Sciatic nerve (tissue), 2 donors: ENCODE data around the gene TMEM179. TPM values are rescaled to one million over a fixed set of nuclear protein-coding genes. Genes with fewer than 3 reads are reported as not detected.
"Not testable (repeated sequence)": the region's sequence is repeated elsewhere in the genome, so short reads cannot be mapped to it uniquely, and the experiment has no call there.

Experiments
- ATAC-seq: fragments of 200-7000 bp; cut with Tn5 transposase; one replicate; pipeline ENCODE4 v1.9.1; 2020; ENCODE audit warnings: mild to moderate bottlenecking, moderate library complexity
- DNase-seq: peaks from one replicate; pipeline ENCODE4 v3.0.0-alpha.2; 2020; ENCODE audit warnings: low spot score
- intact Hi-C: fragments of 100-400 bp; cut with DNase I; formaldehyde crosslinking; loops from one replicate; pipeline ENCODE4 v1.14.2; 2022
- total RNA-seq: library from RNA; stranded (reverse); fragmentation: NEBNext Ultra II Directional; extraction: Animal tissue kit (Norgen Biotek cat#: 25700); gene quantifications from one replicate; pipeline ENCODE4 v1.2.1, GENCODE V29; 2021
- donor health status: DM: no; HTN: no; CAD: no.
- donor health status: DM: no; HTN: no; CAD: no.

The TMEM179 gene
- 4.5 TPM for total RNA-seq

DNA sequence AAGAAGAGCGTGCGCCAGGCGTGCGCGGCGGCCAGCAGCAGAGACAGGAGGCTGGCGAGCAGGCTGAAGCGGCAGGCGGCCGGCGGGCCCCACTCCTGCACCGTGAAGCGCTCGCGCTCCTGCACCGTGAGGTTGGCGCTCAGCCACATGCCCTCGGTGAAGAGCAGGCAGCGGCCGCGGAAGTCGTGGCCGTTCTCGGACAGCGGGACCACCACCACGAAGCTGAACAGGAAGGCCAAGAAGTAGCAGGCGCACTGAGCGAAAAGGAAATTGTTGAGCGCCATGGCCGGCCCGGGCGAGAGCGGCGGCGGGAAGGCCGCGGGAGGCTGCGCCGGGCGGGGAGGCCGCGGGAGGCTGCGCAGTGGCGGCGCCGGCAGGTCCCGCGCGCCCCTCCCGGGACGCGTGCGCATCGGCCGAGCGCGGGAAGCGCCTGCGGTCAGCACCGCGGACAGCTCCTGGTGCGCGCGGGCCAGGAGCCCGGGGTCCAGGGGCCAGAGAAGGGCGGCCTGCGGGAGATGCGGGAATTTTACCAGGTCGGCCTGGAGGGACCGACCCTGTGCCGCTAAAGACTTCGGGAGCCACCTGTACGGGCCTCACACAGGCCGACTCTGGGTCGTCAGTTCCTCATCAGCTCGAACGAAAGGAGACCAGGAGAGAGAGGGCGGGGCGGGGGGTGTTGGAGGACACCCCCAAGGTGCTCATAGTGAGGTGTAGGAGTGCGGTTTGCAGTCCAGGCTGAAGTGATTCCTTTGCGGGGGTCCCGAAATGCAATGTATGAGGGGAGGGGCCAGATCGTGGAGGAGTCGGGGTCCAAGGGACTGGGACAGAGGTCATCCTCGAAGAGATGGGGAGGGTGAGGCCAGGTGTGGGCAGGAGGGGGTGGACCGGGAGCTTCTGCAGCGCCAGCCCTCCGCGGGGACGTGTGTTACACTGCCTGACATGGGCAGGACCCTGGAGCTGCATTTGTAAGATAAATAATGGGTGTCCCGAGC, at the start of gene TMEM179:
Gene TMEM179, minus strand, starts transcription at position 315 of the 992 bp plus-strand sequence. Its CDS starts 31 bp downstream, at position 284.
- ATAC-seq: no peak
- peak; percentile 50 for DNase-seq
- intact Hi-C loops: no loop called here

DNA sequence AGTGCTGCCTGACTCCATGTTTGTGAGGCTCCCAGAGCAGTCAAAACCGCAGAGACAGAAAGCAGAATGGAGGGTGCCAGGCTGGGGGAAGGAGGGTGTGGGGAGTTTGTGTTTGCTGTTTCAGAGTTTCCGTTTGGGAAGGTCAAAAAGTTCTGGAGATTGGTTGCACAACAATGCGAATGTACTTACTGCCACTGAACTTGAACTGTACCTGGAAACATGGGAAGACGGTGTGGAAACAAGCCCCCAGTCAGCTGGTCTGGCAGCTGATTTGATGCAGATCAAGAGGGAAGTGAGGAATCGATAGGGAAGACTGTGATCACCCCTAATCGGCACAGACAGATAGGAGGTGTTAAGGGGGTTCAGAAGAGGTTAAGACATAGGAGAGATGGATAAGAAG, 49.5 kb upstream of the TMEM179 start:
- ATAC-seq: no peak
- DNase-seq: no peak
- intact Hi-C loops: loop anchor here (5.0 kb wide), 1 partner anchor 53 kb away; no protein-coding TSS in a partner anchor

DNA sequence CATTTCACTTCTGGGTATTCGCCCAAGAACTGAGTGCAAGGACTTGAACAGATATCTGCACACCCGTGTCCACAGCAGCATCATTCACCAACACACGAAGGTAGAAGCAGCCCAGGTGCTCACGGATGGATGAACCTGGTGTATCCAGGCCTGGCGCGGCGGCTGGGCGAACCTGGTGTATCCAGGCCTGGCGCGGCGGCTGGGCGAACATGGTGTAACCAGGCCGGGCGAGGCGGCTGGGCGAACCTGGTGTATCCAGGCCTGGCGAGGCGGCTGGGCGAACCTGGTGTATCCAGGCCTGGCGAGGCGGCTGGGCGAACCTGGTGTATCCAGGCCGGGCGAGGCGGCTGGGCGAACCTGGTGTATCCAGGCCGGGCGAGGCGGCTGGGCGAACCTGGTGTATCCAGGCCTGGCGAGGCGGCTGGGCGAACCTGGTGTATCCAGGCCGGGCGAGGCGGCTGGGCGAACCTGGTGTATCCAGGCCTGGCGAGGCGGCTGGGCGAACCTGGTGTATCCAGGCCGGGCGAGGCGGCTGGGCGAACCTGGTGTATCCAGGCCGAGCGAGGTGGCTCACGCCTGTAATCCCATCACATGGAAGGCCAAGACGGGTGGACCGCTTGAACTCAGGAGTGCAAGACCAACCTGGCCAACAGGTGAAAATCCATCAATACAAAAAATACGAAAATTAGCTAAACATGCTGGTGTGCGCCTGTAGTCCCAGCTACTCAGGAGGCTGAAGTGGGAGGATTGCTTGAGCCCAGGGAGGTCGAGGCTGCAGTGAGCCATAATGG, 48.8 kb upstream of the TMEM179 start:
- not testable (repeated sequence) for ATAC-seq, DNase-seq
- intact Hi-C loops: loop anchor here (5.0 kb wide), 1 partner anchor 54 kb away; no protein-coding TSS in a partner anchor

GRCh38 chr14:104652386-104652785, 47.8 kb upstream of the TMEM179 start:
- intact Hi-C loops: loop anchor here (5.0 kb wide), 1 partner anchor 55 kb away; no protein-coding TSS in a partner anchor
- ATAC-seq (no peak), DNase-seq (no peak)

- DNase-seq: no peak
- no peak for ATAC-seq
- intact Hi-C loops: loop anchor here (5.0 kb wide), 1 partner anchor 55 kb away; no protein-coding TSS in a partner anchor
Measured at GRCh38 chr14:104651876-104652260, 47.3 kb upstream of the TMEM179 start.

- no peak for DNase-seq
- peak; percentile 19 for ATAC-seq
- intact Hi-C loops: loop anchor here (5.0 kb wide), 1 partner anchor 56 kb away; no protein-coding TSS in a partner anchor
Measured at GRCh38 chr14:104650981-104651875, 46.7 kb upstream of the TMEM179 start.

DNA sequence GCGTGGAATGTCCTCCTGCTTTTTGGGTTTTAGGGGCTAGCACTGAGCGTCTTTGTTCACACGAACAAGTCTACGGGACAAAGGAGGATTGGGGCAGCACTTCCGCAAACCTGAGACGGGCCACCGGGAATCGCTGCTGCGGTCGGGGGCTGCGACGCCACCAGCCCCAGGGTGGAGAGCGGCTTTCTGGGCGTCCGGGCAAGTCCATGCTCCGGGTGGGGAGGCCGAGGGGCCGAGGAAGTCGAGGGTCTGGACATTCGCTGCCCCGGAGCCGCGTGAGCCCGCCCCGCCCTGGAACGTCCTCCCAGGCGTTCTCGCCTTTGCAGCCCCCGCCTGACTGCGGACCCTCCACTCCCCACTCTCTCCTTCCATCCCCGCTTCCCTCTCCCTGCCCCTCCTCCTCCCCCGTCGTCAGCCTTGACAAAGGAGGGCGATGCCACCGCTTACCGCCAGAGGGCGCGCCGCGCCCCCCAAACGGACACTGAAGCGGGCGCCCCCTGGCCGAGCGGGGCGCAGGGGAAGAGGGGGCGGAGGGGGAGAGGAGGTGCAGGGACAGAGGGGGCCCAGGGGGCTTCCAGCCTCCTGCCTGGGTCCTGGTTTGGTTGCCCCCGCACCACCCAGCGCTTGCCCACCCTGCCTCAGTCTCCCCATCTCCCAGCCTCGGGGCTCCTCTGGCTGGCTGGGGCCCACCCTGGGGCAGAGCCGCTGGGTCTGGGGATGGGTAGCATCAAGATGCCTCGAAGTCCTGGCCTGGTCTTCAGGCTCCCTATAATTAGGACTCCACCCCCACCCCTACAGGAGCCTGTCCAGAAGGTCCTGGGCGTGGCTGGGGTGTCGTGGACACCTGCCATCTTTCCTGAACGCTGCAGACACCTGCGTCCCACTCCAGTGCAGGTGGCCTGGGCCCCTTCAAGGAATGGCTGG, 45.7 kb upstream of the TMEM179 start:
- DNase-seq (peak; percentile 89), ATAC-seq (peak; percentile 91)
- intact Hi-C loops: loop anchor here (5.0 kb wide), 1 partner anchor 57 kb away; no protein-coding TSS in a partner anchor

DNA sequence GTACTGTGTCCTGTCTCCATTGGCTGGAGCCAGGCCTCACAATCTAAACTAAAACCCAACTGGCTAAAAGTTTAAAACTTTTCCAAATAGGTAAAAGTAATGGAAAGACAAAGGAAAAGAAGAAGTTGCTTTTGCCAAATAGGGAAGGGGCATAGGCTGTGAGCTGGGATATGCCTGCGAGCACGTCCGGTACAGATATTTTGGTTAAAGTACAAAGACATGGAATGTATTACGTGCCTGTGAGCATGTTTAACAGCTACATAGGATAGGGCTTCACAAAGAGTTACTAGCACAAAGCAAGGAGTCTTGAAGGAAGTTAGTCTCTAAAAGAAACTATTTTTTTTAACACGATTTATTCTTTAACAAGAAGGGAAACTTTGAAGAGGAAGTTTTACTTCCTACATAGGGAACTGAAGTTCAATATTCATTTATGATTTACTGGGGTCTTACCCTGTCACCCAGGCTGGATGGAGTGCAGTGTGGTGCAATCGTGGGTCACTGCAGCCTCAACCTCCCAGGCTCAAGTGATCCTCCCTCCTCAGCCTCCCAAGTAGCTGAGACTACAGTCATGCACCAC, 43.0 kb upstream of the TMEM179 start:
- intact Hi-C loops: no loop called here
- DNase-seq (no peak), ATAC-seq (no peak)

DNA sequence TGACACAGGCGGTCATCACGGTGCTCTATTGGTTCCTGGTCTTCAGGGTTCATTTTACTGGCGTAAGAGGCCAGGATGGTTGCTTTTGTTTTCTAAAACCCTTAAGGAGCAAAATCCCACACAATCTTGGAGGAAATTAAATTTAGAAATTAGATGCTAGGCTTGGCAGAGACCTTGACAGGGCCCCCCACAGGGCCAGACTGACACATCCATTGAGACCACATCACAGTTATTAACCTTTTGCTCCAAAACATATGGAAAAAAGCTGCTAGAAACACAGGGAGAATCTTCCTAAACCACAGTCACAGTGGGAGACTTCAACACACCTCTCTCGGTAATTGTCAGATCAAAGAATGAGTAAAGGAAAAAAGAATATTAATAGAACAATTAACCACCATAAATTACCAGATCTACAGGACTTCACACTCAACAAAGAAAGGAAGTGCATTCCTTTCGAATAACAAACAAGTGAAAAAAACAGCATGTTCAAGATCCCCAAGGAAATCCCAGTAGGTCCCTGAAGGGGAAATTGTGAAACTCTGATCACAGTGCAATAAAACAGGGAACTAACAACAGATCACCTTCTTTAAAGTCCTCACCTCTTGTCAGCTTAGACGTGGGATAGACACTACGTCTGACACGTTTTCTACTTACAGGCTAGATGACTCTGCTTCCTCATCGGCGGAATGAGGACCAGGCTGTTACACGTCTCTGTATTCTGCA, 40.2 kb upstream of the TMEM179 start:
- intact Hi-C loops: loop anchor here (5.0 kb wide), 1 partner anchor 508 kb away; the partner anchor contains the start of gene KIF26A
- DNase-seq: no peak

GRCh38 chr14:104644091-104644635, 39.6 kb upstream of the TMEM179 start:
- intact Hi-C loops: loop anchor here (5.0 kb wide), 1 partner anchor 507 kb away; the partner anchor contains the start of gene KIF26A
- ATAC-seq (no peak), DNase-seq (no peak)

More for the DNA sequence above, 40.2 kb upstream of the TMEM179 start:
- no peak for ATAC-seq

DNA sequence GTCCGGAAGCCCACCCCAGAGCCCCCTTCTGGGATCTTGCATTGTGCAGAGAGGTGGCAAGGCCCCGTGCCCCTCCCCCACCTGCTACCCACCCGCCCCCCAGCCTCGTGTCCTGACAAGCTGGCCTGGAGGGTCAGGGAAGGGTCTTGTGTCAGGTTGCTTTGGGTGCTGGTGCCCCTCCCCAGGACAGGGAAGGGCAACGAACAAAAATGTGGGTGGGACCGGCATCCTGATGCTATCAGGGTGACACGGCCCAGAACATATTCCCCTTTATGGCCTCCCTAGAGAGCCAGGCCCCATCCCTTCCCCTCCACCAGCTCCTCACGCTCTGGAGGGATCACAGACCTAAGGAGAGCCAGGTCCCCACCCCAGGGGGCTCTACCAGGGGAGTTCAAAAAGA, 38.7 kb upstream of the TMEM179 start:
- intact Hi-C loops: loop anchor here (5.0 kb wide), 1 partner anchor 506 kb away; the partner anchor contains the start of gene KIF26A
- no peak for DNase-seq
- ATAC-seq: no peak

DNA sequence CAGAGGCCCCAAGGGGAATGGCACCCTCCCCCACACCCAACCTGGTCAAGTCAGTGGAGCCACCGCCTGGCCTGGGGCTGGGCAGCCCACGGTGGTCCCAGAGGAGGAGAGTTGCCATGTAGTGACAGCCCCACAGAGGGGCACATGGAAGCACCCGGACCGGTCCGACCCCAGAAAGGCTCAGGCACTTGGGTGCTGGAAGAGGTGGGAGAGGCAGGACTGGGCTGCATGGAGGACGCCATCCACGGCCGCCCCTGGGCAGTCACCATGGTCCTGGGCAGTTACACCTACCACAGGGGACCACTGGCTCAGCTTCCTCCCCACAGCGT, 37.9 kb upstream of the TMEM179 start:
- DNase-seq (no peak), ATAC-seq (no peak)
- intact Hi-C loops: loop anchor here (5.0 kb wide), 1 partner anchor 505 kb away; the partner anchor contains the start of gene KIF26A

DNA sequence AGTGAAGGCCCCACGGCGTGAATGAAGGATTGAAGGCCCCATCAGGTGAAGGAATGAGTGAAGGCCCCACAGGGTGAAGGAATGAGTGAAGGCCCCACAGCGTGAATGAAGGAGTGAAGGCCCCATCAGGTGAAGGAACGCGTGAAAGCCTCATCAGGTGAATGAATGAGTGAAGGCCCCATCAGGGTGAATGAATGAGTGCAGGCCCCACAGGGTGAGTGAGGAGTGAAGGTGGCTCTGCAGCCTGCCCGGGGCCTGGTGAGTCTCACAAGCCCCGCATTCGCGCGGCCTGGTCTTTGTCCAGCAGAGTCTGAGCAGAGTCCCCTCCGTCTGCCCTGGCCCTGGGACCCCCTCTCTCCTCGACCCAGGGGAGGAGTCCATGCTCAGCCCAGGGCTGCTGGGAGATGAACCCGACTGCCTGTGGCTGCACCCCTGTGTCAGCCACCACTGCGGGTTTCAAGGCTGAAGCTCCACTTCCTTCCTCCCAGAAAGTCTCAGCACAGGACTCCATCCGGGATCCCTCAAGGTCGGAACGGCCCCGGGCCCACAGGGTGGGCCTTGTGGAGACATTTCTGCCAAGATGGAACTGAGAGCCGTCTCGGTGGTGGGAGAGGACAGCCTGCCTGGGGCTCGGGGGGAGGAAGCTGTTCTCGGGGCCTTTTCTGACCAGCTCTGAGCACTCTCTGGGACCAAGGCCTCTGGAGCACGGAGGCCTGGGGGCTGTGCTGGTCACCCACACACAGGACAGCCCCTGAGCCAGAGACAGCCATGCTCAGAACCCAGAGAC, 37.4 kb upstream of the TMEM179 start:
- ATAC-seq: peak; percentile 23
- DNase-seq: no peak
- intact Hi-C loops: loop anchor here (5.0 kb wide), 1 partner anchor 505 kb away; the partner anchor contains the start of gene KIF26A

DNA sequence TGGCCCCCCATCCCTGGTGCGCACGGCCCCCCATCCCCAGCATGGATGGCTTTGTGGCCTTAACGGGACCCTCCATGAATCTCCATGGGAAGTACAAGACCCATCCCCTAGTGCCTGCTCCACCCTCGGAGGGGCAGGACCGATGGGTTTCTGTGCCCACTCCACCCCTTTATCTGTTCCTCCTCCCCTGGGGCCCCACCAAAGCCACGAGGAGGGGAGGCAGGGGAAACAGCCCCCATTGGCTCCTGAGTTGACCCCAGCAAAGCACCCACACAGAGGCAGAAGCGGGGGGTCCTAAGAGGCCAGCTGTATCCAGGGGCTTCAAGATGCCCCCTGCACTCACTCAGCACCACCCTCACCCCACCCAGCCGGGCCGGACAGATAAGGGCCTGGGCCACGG, 36.1 kb upstream of the TMEM179 start:
- DNase-seq (no peak), ATAC-seq (peak; percentile 5)
- intact Hi-C loops: loop anchor here (5.0 kb wide), 1 partner anchor 503 kb away; the partner anchor contains the start of gene KIF26A
